ENCODE results near the gene NEIL1.

Gene NEIL1

GRCh38 chr15:75356517-75356916 is 9.7 kb downstream of the NEIL1 start:
- Mint-ChIP-seq H3K4me1 (no peaks in the 10 kb centered on the region), H3K27ac (no peak overlapping the region), H3K27me3 (no peaks in the 10 kb centered on the region), H3K9me3 (no peaks in the 10 kb centered on the region), H3K4me3 (no peak overlapping the region), H3K36me3 (peaks cover 48 to 64% of the 10 kb centered on the region in 2 donors)
- no peak for ATAC-seq (replicated peaks)
- DNase-seq = no peak

DNA sequence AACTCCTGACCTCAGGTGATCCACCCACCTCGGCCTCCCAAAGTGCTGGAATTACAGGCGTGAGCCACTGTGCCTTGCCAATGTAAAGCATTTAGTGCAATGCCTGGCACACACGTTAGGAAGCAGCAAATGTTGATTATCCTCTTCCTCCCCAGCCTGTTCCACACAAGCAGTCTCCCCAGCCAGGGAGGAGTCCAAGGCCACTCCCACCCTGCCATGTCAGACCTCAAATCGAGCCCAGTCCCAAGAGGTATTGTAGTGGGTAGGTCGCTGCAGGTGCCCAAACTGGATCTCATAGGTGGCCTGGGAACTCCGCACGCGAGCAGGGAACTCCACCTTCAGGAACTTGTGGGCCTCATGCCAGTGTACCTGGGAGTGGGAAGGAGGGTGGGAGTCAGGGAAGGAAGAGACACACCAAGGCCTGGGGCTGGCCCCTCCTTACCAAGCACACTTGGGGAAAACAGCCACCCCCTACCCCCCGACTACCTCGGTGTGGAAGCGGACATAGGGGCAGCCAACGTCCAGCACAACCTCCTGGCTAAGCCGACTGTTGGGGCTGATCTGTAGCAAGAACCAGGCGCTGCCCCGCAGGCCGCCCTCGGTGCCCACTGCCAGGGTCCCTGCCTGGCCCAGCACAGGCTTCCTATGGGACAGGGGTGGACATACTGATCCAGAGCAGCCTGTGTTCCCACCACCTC is 11.3 kb downstream of the NEIL1 start:
- Mint-ChIP-seq H3K9me3 (no peaks in the 10 kb centered on the region), H3K4me1 (no peaks in the 10 kb centered on the region), H3K4me3 (no peak overlapping the region), H3K27ac (no peak overlapping the region), H3K27me3 (no peaks in the 10 kb centered on the region), H3K36me3 (peaks cover 48 to 63% of the 10 kb centered on the region in 2 donors)
- ATAC-seq (replicated peaks) (no peak), DNase-seq (no peak)

DNA sequence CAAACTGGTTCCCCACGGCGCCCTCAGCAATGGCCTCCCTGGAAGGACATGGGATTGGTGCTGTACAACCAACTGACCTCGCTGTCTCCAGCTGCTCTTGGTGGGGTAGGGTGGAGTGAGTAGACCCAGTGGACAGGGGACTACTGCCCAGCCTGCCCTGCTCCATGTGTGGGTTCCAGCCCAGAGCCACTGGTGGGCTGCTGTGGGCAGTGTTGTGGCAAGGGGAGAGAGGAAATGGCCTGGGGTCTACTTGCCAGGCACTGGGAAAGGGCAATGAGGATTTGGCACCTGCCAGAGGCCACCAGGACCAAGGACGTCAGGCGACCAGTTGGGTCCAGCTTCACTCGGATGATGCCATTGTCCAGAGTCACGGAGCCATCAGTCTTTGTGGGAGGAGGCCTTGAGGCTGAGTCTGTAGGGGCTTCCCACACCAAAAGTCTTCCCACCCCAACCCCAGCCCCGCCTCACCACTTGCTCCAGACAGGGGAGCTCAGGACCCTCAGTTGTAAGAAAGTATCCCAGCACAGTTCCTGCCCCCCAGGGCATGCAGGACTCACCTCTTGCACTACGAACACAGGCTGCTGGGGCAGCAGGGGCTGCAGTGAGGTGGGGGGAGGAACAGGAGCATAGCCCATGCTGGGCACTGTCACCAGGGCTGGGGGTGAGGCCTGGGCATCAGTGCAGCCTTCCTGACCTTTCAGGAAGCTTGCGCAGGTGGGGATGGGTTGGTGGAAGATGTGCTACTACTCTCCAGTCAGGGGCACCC is 12.1 kb downstream of the NEIL1 start:
- peaks cover 54 to 63% of the 10 kb centered on the region in 2 donors for H3K36me3 Mint-ChIP-seq
- H3K4me3 Mint-ChIP-seq = no peak overlapping the region
- no peak overlapping the region for H3K27ac Mint-ChIP-seq
- no peaks in the 10 kb centered on the region for H3K9me3 Mint-ChIP-seq
- H3K4me1 Mint-ChIP-seq = no peaks in the 10 kb centered on the region
- H3K27me3 Mint-ChIP-seq = no peaks in the 10 kb centered on the region
- no peak for ATAC-seq (replicated peaks)
- no peak for DNase-seq

DNA sequence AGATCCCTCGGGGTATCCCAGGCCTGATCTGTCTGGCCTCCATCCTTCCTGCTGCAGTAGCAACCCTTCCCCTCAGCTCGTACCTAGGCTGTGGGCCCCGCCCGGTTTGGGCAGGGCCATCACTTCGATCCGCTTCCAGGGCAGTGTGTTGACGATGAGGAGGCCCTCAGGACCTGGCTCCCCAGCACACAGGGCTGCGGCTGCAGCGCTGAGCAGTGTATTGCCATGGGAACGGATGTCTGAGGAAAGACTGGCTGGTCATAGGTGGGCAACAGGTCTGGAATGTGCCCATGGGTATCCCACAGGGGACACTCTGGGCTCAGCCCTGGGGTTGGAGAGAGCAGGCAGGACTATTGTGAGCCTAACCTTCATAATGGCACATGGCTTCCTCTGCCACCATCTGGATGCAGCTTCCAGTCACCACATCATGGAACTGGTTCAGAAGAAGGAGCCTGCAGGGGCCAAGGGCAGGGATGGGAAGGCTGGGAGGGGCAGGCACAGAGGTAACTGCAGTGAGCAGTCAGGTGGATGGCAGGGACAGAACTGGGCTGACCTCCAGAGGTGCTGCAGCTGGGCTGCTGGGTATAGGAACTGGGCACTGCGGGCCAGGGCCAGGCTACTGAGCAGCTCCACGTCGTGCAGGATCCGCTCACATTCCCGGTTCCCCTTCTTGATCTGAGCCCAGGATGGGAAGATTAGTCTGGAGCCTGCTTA is 12.9 kb downstream of the NEIL1 start:
- H3K4me3 Mint-ChIP-seq = no peak overlapping the region
- no peaks in the 10 kb centered on the region for H3K27me3 Mint-ChIP-seq
- ATAC-seq (replicated peaks) (no peak), DNase-seq (no peak)
- no peaks in the 10 kb centered on the region for H3K4me1 Mint-ChIP-seq
- H3K9me3 Mint-ChIP-seq = no peaks in the 10 kb centered on the region
- H3K27ac Mint-ChIP-seq = no peak overlapping the region
- peaks cover 60 to 68% of the 10 kb centered on the region in 2 donors for H3K36me3 Mint-ChIP-seq

DNA sequence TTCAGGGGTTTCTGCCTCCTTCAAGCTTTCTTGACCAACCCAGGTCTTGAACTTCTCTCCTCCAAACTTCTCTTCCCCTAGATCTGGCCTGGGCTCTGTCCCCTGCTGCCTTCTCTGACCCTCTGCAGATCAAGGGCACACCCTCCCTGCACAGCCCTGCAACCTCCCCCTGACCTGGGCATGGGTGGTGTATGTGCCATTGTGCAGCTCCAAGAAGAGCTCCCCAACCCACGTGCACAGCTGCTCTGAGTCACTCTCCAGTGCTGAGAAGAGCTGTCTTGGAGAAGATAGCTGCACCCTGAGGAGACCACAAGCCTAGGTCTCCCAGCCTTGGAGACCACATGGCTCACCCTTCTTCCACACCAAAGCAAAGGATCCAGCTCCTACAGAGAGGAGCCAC is 13.6 kb downstream of the NEIL1 start:
- H3K9me3 Mint-ChIP-seq = no peaks in the 10 kb centered on the region
- no peaks in the 10 kb centered on the region for H3K27me3 Mint-ChIP-seq
- DNase-seq (no peak), ATAC-seq (replicated peaks) (no peak)
- H3K4me3 Mint-ChIP-seq = no peak overlapping the region
- no peak overlapping the region for H3K27ac Mint-ChIP-seq
- no peaks in the 10 kb centered on the region for H3K4me1 Mint-ChIP-seq
- H3K36me3 Mint-ChIP-seq = peaks cover 59 to 68% of the 10 kb centered on the region in 2 donors

GRCh38 chr15:75360856-75361255 is 14.0 kb downstream of the NEIL1 start:
- H3K9me3 Mint-ChIP-seq = no peaks in the 10 kb centered on the region
- no peaks in the 10 kb centered on the region for H3K27me3 Mint-ChIP-seq
- H3K4me3 Mint-ChIP-seq = no peak overlapping the region
- ATAC-seq (replicated peaks) (no peak), DNase-seq (no peak)
- peaks cover 55 to 65% of the 10 kb centered on the region in 2 donors for H3K36me3 Mint-ChIP-seq
- H3K27ac Mint-ChIP-seq = no peak overlapping the region
- no peaks in the 10 kb centered on the region for H3K4me1 Mint-ChIP-seq

DNA sequence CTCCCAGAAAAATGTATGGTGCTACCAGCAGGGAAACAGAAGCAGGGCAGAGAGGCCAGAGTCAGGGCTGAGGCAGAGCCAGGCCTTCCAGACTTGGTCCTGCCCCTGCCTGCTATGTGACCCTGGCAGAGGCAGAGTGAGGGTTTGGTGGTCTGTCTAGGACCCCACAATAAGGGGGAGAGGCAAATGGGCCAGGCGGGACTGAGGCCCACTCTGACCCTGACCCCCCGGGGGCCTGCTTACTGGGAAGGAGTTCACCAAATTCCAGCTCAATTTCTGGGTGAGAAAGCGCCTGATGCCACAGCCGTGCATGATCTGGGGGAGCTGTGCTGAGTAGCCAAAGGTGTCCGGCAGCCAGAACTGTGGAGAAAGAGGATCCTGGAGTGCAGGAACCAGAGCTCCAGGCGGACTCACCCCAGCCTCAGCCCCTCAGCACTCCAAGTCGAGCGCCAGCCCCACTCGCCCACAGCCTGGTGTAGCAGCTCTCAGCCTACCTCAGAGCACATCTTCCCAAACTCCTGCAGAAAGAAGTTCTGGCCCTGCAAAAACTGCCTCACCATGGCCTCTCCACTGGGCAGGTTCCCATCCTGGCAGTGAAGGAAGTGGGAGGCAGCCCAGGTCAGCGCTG is 14.6 kb downstream of the NEIL1 start:
- H3K27ac Mint-ChIP-seq = no peak overlapping the region
- no peaks in the 10 kb centered on the region for H3K9me3 Mint-ChIP-seq
- H3K4me1 Mint-ChIP-seq = no peaks in the 10 kb centered on the region
- ATAC-seq (replicated peaks) (no peak), DNase-seq (no peak)
- H3K36me3 Mint-ChIP-seq = peaks cover 49 to 58% of the 10 kb centered on the region in 2 donors
- no peaks in the 10 kb centered on the region for H3K27me3 Mint-ChIP-seq
- H3K4me3 Mint-ChIP-seq = no peak overlapping the region

GRCh38 chr15:75361989-75362641 is 15.3 kb downstream of the NEIL1 start:
- ATAC-seq (replicated peaks) = no peak
- no peaks in the 10 kb centered on the region for H3K9me3 Mint-ChIP-seq
- H3K4me1 Mint-ChIP-seq = peaks cover 3 to 4% of the 10 kb centered on the region in 2 donors
- no peak overlapping the region for H3K4me3 Mint-ChIP-seq
- no peak overlapping the region for H3K27ac Mint-ChIP-seq
- DNase-seq = no peak
- H3K27me3 Mint-ChIP-seq = no peaks in the 10 kb centered on the region
- H3K36me3 Mint-ChIP-seq = peaks cover 49 to 58% of the 10 kb centered on the region in 2 donors

DNA sequence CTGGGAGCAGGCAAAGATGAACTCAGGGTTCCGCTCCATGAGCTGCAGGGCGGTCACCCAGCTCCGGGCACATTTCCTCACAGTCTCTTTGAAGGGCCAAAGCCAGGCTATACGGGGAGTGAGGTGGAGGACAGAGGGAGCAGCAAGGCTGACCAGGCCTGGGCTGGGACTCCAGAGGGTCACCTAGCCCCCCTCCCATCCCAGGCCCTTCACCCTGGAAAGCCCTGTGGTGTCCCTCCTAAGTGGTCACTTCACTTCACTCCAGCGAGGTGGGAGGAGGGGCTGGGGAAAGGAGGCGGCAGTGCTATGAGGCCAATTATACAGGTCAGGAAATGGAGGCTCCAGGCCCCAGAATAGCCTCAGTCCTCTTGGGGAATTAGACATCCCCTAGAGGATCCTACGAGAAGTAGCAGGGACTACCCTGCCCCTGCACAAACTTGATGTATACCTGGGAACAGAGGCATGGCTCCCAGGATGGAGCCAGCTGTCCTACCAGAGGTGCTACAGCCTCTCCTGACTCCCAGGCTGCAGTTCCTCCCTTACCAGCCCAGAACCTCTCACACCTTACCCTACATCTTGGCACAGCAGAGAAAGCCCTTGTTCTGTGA is 15.9 kb downstream of the NEIL1 start:
- Mint-ChIP-seq H3K4me3 (no peak overlapping the region), H3K4me1 (peaks cover 8 to 11% of the 10 kb centered on the region in 2 donors), H3K36me3 (peaks cover 46 to 58% of the 10 kb centered on the region in 2 donors), H3K27me3 (no peaks in the 10 kb centered on the region), H3K9me3 (no peaks in the 10 kb centered on the region), H3K27ac (no peak overlapping the region)
- no peak for ATAC-seq (replicated peaks)
- DNase-seq = no peak

DNA sequence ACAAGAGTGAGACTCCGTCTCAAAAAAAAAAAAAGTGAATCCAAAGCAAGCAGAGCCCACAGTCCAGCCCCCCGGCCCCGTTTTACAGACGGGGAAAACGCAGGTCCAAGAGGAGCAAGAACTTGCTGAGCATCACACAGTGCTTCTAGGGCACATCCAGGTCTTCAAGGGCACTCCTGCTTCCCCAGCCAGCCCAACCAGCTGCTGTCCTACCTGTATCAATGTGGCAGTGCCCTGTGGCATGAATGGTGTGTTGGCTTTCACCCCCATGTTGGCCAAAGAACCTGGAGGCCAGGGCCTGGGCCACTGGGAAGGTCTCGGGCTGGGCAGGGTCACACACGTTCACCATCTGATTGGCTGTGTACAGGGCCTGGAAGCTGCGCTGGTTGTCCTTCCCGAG is 16.9 kb downstream of the NEIL1 start:
- peaks cover 41 to 54% of the 10 kb centered on the region in 2 donors for H3K36me3 Mint-ChIP-seq
- no peaks in the 10 kb centered on the region for H3K9me3 Mint-ChIP-seq
- no peak overlapping the region for H3K4me3 Mint-ChIP-seq
- peaks cover 9 to 14% of the 10 kb centered on the region in 2 donors for H3K4me1 Mint-ChIP-seq
- DNase-seq = no peak
- ATAC-seq (replicated peaks) = no peak
- peak overlapping the region; percentile 54 for H3K27ac Mint-ChIP-seq
- no peaks in the 10 kb centered on the region for H3K27me3 Mint-ChIP-seq

- H3K4me1 Mint-ChIP-seq = peaks cover 19 to 25% of the 10 kb centered on the region in 2 donors
Measured at GRCh38 chr15:75364881-75365280, 18.0 kb downstream of the NEIL1 start.

GRCh38 chr15:75366163-75366562 is 19.3 kb downstream of the NEIL1 start:
- peaks cover 32 to 48% of the 10 kb centered on the region in 2 donors for H3K36me3 Mint-ChIP-seq
- no peak overlapping the region for H3K4me3 Mint-ChIP-seq
- H3K27me3 Mint-ChIP-seq = no peaks in the 10 kb centered on the region
- DNase-seq (no peak), ATAC-seq (replicated peaks) (no peak)
- no peak overlapping the region for H3K27ac Mint-ChIP-seq
- H3K9me3 Mint-ChIP-seq = no peaks in the 10 kb centered on the region
- H3K4me1 Mint-ChIP-seq = peaks cover 21 to 28% of the 10 kb centered on the region in 2 donors

More at GRCh38 chr15:75364881-75365280, 18.0 kb downstream of the NEIL1 start:
- DNase-seq = no peak
- Mint-ChIP-seq H3K9me3 (no peaks in the 10 kb centered on the region), H3K4me3 (no peak overlapping the region), H3K27me3 (no peaks in the 10 kb centered on the region), H3K36me3 (peaks cover 36 to 52% of the 10 kb centered on the region in 2 donors), H3K27ac (no peak overlapping the region)
- ATAC-seq (replicated peaks) = no peak

DNA sequence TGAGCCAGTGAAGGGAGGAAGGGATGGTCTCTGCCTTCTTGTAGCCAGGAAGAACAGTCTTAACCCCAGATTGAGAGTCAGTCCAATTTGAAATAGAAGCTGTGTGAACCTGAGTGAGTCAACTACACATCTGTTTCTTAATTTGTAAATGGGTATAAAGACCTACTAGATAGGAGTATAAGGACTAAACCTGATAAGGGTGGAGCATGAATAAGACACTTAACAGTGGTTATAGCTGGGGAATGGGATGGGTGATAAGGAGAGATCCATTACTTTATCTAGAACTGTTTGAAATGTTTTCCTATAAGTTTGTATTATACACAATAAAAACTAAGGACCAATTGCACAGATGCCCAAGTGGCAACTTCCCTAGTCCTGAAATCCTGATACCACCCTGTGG is 20.2 kb downstream of the NEIL1 start:
- H3K4me1 Mint-ChIP-seq = peaks cover 21 to 28% of the 10 kb centered on the region in 2 donors
- H3K27me3 Mint-ChIP-seq = no peaks in the 10 kb centered on the region
- no peak for DNase-seq
- H3K27ac Mint-ChIP-seq = no peak overlapping the region
- no peaks in the 10 kb centered on the region for H3K9me3 Mint-ChIP-seq
- H3K4me3 Mint-ChIP-seq = no peak overlapping the region
- peaks cover 31 to 44% of the 10 kb centered on the region in 2 donors for H3K36me3 Mint-ChIP-seq
- ATAC-seq (replicated peaks) = no peak

Data from stimulated activated naive B cell treated with anti-CD40 and anti-IgM and Interleukin-4, amounts not matched to agents 10 μg/mL and 1 μg/mL and 100 μg/mL, for 72 hours (primary cell).